ENCODE measurements around the gene GPATCH8.

- no peak for TF ChIP-seq POLR2AphosphoS5 (IDR thresholded peaks at IDR 0.05)
- no peak for TF ChIP-seq EP300 (IDR thresholded peaks at IDR 0.05; ENCODE audit: low read depth)
These were observed 127.1 kb downstream of the GPATCH8 start for GRCh38 chr17:44376124-44376523.

Measured in transverse colon (tissue), 3 donors.